ENCODE results near the gene TPCN2. TPM values are rescaled to one million over a fixed set of nuclear protein-coding genes. Genes with fewer than 3 reads are reported as not detected.

Gene TPCN2
- total and polyA plus RNA-seq, 12 donors = 3.1 to 21.6 (median 10.4) TPM

DNA sequence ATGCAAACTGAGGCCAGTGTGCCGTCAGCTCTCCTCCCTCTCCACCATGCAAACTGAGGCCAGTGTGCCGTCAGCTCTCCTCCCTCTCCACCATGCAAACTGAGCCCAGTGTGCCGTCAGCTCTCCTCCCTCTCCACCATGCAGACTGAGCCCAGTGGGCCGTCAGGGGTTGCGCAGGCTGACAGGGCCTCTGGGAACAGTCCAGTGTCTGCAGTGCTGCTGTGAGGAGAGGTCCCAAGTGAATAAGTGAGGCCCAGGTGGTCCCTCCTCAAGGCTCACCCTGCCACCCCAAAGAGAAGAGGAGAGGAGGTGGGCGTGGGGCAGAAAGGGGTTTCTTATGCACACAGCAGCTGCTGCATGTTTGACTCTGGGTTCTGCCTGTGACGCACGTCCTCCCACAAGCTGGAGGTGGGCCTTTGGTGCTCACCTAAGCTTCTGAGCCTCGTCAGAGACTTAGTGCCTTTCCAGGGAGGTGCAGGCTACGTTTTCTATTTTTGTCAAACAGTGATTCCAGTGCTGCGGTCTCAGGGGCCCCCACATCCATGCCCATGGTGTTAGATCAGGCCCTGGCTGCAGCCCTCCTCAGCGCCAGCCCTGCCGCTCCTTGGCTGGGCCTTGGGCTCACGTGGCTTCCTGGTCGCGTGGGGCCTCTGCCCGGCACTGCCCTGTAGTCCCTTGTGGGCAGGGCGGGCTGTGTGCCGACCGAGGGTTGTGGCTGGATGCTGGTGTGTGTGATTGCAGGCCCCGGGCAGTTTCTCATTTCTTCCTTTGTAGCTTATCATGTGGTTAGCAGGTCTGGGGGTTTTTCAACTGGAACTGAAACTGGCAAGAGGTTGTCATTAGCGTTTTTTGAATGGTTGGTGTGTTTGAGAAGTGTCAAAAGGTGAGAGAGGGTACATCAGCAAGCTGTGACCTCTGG is 7.1 kb downstream of the TPCN2 start:
- WGBS, 4 donors = 73 to 87% (median 78%) methylated on average over 18 to 22 of the region's 22 CpGs
- H3K4me1 ChIP-seq (replicated peaks in 1 of 2) = peaks cover 0 to 19% of the 10 kb centered on the region in 2 donors
- DNase-seq = peak in 3 of 7 donors; percentile 41 to 48 (median 46)
- no peak overlapping the region for H3K27ac ChIP-seq
- intact Hi-C loops (cut with DNase I) = no loop called here
- H3K9me3 ChIP-seq (replicated peaks in 1 of 3) = no peaks in the 10 kb centered on the region
- peaks cover 0 to 6% of the 10 kb centered on the region in 2 donors for H3K36me3 ChIP-seq (replicated peaks in 1 of 2)
- no peak overlapping the region for H3K4me3 ChIP-seq
- no peaks in the 10 kb centered on the region for H3K27me3 ChIP-seq
- no peak for TF ChIP-seq POLR2A (IDR thresholded peaks at IDR 0.05)
- no peak for TF ChIP-seq CTCF (IDR thresholded peaks at IDR 0.05)

GRCh38 chr11:69057236-69057635 is 8.5 kb downstream of the TPCN2 start:
- Histone ChIP-seq H3K36me3 (replicated peaks in 1 of 2) (peaks cover 0 to 6% of the 10 kb centered on the region in 2 donors), H3K27ac (no peak overlapping the region), H3K4me3 (no peak overlapping the region), H3K9me3 (replicated peaks in 1 of 3) (no peaks in the 10 kb centered on the region), H3K27me3 (no peaks in the 10 kb centered on the region), H3K4me1 (replicated peaks in 1 of 2) (peaks cover 0 to 6% of the 10 kb centered on the region in 2 donors)
- 92 to 98% (median 94%) methylated on average over 9 to 15 of the region's 15 CpGs for WGBS, 4 donors
- DNase-seq = no peak
- TF ChIP-seq POLR2A (IDR thresholded peaks at IDR 0.05) = no peak
- intact Hi-C loops (cut with DNase I) = no loop called here

DNA sequence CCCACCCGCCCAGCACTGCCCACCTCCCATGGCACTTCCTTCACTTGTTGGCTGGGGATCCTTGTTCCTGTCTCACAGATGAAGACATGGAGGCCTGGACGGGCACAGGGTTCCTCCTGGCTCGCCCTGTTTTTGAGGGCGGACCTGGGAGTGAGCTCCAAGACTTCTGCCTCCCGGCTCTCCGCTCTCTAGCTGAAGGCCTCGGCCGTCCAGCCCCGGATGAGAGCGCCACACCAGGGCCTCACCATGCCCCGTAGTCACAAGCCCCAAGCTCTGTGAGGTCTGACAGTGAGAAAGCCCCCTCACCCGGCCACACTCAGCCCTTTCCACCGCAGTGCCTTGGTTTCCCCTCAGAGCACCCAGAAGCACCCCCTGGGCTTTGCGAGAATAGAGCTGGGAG is 9.1 kb downstream of the TPCN2 start:
- H3K4me1 ChIP-seq (replicated peaks in 1 of 2) = no peaks in the 10 kb centered on the region
- H3K27me3 ChIP-seq = no peaks in the 10 kb centered on the region
- no peaks in the 10 kb centered on the region for H3K9me3 ChIP-seq (replicated peaks in 1 of 3)
- H3K36me3 ChIP-seq (replicated peaks in 1 of 2) = peaks cover 0 to 9% of the 10 kb centered on the region in 2 donors
- no peak overlapping the region for H3K27ac ChIP-seq
- TF ChIP-seq POLR2A (IDR thresholded peaks at IDR 0.05) (no peak), CTCF (IDR thresholded peaks at IDR 0.05) (no peak)
- intact Hi-C loops (cut with DNase I) = no loop called here
- 87 to 96% (median 89%) methylated on average over 10 to 14 of the region's 14 CpGs for WGBS, 4 donors
- no peak for DNase-seq
- H3K4me3 ChIP-seq = no peak overlapping the region

- intact Hi-C loops (cut with DNase I) = no loop called here
- Histone ChIP-seq H3K36me3 (replicated peaks in 1 of 2) (peaks cover 0 to 18% of the 10 kb centered on the region in 2 donors), H3K27me3 (no peaks in the 10 kb centered on the region), H3K4me3 (no peak overlapping the region), H3K27ac (no peak overlapping the region), H3K4me1 (replicated peaks in 1 of 2) (no peaks in the 10 kb centered on the region), H3K9me3 (replicated peaks in 1 of 3) (no peaks in the 10 kb centered on the region)
- WGBS, 4 donors = 85 to 95% (median 88%) methylated on average over 18 to 23 of the region's 23 CpGs
- no peak for DNase-seq
- no peak for TF ChIP-seq CTCF (IDR thresholded peaks at IDR 0.05)
- no peak for TF ChIP-seq POLR2A (IDR thresholded peaks at IDR 0.05)
Measured at GRCh38 chr11:69058511-69059270, 10.0 kb downstream of the TPCN2 start.
